HG03066 (cell line): ENCODE data around the gene KTI12.
"Not testable (repeated sequence)": the region's sequence is repeated elsewhere in the genome, so short reads cannot be mapped to it uniquely, and the experiment has no call there.

Source experiments
- ATAC-seq: cut with Tn5 transposase; IDR thresholded peaks from one replicate; pipeline ENCODE4 v1.9.1; 2021; ENCODE audit warnings: low read depth; ENCODE audit not compliant: unreplicated experiment

The KTI12 gene

GRCh38 chr1:52041551-52042185 lies 8.1 kb upstream of the KTI12 start:
- ATAC-seq = no peak

DNA sequence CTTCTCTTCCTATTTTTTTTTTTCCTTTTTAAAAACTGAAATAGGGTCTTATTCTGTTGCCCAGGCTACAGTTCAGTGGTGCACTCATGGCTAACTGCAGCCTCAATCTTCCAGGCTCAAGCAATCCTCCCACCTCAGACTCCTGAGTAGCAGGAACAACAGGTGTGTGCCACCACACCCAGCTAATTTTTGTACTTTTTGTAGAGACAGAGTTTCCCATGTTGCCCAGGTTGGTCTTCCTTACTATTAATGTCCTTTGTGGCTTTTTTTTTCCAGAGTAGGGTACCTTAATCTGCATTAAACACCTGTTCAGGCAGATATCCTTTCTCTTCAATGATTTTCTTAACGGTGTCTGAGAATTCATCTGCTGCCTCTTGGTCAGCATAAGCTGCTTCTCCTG lies 4.3 kb upstream of the KTI12 start:
- no peak for ATAC-seq

DNA sequence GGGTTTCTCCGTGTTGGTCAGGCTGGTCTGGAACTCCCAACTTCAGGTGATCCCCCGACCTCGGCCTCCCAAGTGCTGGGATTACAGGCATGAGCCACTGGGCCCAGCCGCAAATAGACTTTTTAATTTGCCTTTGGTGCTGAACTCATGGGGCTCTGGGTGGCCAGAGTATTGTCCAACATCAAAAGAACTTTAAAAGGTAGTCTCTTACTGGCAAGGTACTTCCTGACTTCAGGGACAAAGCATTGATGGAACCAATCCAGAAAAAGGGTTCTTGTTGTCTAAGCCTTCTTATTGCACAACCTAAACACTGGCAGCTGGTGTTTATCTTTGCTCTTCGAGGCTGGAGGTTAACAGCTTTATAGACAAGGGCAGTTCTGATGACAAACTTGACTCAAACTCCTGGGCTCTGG lies 3.8 kb upstream of the KTI12 start:
- no peak for ATAC-seq

DNA sequence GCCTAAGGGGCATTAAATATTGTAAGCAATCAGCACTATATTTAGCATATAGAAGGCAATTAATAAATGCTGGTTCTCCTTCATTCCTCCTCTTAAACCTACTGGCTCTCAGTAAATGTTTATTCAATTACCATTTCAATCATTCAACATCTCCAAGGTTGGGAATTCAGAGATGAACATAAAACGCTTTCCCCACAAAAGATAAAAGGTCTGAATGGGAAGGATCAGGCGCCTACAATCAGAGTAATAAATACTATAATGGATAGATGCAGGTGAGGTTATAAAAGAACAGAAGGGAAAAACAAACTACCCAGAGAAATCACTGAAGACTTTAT lies 407 bp upstream of the KTI12 start:
- ATAC-seq = no peak

DNA sequence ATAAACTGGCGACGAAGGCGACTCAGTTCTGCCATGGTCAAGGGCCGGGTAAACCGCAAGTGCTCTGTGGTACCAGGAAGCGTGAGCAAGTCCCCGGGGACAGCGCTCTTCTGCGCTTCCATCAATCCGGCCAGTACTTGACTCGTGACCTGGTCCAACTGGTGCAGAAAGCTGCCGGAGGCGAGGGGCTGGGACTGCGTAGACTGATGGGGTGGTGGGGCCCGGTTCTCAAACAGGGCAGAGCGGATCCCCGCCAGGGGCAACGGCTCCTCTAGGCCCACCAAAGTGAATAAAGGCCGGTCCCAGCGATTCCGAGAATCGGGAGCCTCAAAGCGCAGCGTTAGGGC lies 852 bp downstream of the KTI12 start:
- peak; percentile 50 for ATAC-seq

DNA sequence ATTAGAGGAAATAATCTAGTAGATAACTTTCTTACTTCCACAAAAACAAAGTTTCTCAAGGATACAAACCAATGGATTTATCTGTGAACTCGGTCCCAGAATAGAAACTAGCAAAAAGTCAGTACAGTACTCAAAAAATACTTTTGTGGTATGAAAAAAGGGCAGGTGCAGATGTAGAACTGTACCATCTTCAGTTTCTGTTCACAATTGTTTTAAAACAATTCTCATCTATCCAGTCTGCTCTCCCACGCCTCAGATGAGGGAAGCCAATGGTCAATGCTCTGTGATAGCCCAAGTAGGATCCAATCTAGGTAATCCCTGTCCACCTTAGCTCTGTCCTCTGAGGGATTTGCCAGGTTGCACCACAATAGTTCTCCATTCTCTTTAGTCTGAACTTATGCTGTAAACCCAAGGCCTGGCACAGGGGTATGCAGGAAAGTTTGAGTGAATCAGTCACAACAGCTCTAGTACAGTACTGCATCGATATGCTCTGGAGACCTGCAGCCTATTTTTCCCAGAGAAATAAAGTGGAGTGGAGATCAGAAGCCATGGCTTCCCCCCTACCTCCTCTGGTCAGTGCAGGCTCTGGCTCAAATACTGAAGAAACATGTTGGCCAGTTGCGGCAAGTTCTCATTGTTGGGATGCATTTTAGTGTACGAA lies 1.4 kb downstream of the KTI12 start:
- ATAC-seq = peak; percentile 32

DNA sequence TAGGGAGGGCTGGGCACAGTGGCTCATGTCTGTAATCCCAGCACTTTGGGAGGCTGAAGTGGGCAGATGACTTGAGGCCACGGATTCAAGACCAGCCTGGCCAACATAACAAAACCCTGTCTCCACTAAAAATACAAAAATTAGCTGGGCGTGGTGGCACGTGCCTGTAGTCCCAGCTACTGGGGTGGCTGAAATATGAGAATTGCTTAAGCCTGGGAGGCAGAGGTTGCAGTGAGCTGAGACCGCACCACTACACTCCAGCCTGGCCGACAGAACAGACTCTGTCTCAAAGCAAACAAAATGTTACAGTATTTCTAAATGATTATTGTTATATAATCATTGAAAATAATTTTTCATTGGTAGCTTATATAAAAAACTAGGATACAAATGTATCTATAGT lies 4.8 kb downstream of the KTI12 start:
- not testable (repeated sequence) for ATAC-seq

GRCh38 chr1:52028328-52028727 lies 5.3 kb downstream of the KTI12 start:
- ATAC-seq = no peak

- ATAC-seq = no peak
These were observed 7.3 kb downstream of the KTI12 start for GRCh38 chr1:52026278-52026677.

GRCh38 chr1:52022133-52022532 lies 11.5 kb downstream of the KTI12 start:
- no peak for ATAC-seq

- no peak for ATAC-seq
These were observed 25.4 kb downstream of the KTI12 start for GRCh38 chr1:52008071-52008809.

- ATAC-seq = no peak
These were observed 26.2 kb downstream of the KTI12 start for GRCh38 chr1:52007215-52008002.

- ATAC-seq = not testable (repeated sequence)
These were observed 27.5 kb downstream of the KTI12 start for GRCh38 chr1:52006081-52006553.

DNA sequence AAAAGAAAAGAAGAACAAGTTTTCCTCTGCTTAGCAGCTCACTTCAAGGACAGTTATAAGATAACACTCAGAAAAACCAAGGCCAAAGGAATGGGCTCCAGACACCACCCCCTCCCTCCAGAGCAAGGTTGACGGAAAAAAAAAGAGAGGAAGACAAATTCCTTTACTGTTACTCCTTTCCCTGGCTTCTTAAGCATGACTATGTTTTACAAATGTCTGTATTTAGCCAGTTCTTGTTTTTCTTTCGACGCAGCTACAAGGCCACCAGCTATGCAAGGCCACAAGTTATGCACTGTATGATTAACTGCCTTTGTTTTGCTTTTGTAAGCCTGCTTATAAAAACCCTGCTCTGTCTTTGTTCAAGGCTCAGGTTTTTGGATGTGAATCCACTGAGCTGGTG lies 28.1 kb downstream of the KTI12 start:
- not testable (repeated sequence) for ATAC-seq

GRCh38 chr1:52003877-52004276 lies 29.7 kb downstream of the KTI12 start:
- ATAC-seq = no peak

GRCh38 chr1:52002038-52002917 lies 31.3 kb downstream of the KTI12 start:
- ATAC-seq = no peak

- no peak for ATAC-seq
These were observed 34.9 kb downstream of the KTI12 start for GRCh38 chr1:51998701-51999100.

GRCh38 chr1:51997974-51998382 lies 35.6 kb downstream of the KTI12 start:
- ATAC-seq = no peak

DNA sequence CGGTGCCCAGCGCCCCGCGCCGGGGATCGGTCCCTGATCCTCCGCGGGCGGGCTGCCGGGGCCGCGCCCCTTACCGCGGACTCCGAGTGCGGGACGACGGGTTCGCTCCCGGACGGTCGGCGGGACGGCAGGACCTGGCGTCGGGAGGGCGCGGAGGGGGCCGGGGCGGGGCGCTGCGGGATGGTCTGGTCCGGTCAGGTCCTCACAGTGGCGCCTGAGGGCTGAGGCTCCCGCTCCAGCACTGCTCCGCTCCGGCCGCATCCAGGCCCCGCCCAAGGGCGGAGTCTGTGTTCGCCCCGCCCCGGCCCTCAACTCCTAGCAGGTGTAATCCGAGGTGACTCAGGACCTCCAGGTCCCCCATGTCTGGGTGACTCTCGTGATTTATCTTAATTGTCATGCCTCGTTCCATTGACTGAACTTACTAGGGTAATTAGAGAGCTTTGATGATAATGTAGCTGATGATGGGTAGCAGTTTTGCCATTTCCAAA lies 43.1 kb downstream of the KTI12 start, which contains the start of gene RAB3B:
Gene RAB3B (minus strand): TSS at position 223 of the 488 bp plus-strand sequence. CDS start 13,583 bp downstream, outside the sequence.
- ATAC-seq = peak; percentile 76
